ENCODE measurements around the gene ZAR1L. TPM values are rescaled to one million over a fixed set of nuclear protein-coding genes. Genes with fewer than 3 reads are reported as not detected.

The ZAR1L gene
- total and polyA plus RNA-seq, 2 of the 4 experiments (the other 2 are of a cell fraction): not detected

DNA sequence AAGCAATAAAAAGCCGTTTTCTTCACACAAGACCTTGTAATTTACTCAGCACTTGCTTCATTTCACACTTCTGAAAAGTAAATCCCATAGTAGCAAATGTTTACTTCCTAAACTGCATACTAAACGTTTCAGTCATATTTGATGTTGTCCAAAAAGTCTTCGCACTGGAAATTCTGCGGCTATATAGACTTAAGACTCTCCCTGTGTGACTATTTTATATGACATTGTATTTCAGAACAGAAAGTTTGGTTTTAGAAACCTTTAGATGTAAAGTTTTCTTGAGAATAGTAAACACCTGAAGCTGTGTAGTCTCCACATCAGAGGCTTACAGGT, 29.6 kb downstream of the ZAR1L start:
- Histone ChIP-seq H2AK5ac (ENCODE audit: low read depth, low read length) (no peak overlapping the region), H2AK9ac (replicated peaks; ENCODE audit: low read depth, low read length, poor library complexity) (no peak overlapping the region), H3K27ac (ENCODE audit: insufficient read depth, low read length) (no peak overlapping the region), H2AFZ (replicated peaks; ENCODE audit: low read length, poor library complexity) (no peak overlapping the region), H3K9ac (ENCODE audit: low read depth, low read length) (no peak overlapping the region), H3K14ac (replicated peaks; ENCODE audit: low read depth, low read length) (0 out of 2 replicates have a peak overlapping the region, but pooled peaks have one; percentile 18), H3K4me1 (ENCODE audit: control insufficient read depth, insufficient read depth, low read length) (peaks cover 3% of the 10 kb centered on the region; the same call in 1 of the 2 replicates), H4K8ac (ENCODE audit: low read depth in 2 of 2, low read length in 2 of 2) (0 out of 4 replicates have a peak overlapping the region, but pooled peaks of 1 of the 2 experiments have one; percentile 6), H2BK120ac (ENCODE audit: low read depth, low read length) (peak overlapping the region; percentile 58; the same call in 1 of the 2 replicates), H3K4me3 (ENCODE audit: insufficient read depth, low read depth, low read length) (no peak overlapping the region), H2BK5ac (ENCODE audit: low read depth, low read length, poor library complexity, severe bottlenecking) (no peak overlapping the region), H3K36me3 (ENCODE audit: control insufficient read depth, insufficient read depth, low read length) (no peaks in the 10 kb centered on the region), H3K56ac (ENCODE audit: extremely low read depth, insufficient read depth, low read length) (no peak overlapping the region), H4K91ac (ENCODE audit: insufficient read depth, low read depth, low read length) (no peak overlapping the region), H3K79me1 (ENCODE audit: low read depth in 1 of 2, low read length in 2 of 2) (no peaks in the 10 kb centered on the region), H3K23ac (ENCODE audit: low read depth, low read length) (no peak overlapping the region), H3K4me2 (ENCODE audit: low read depth, low read length) (peak overlapping the region; percentile 60; the same call in 1 of the 2 replicates), H3K27me3 (ENCODE audit: control insufficient read depth, insufficient read depth, low read length) (no peaks in the 10 kb centered on the region), H3K18ac (ENCODE audit: low read depth, low read length) (no peak overlapping the region), H3K9me1 (ENCODE audit: insufficient read depth, low read length) (no peaks in the 10 kb centered on the region), H2BK15ac (ENCODE audit: low read depth, low read length) (no peak overlapping the region), H3K4ac (ENCODE audit: low read depth, low read length) (no peak overlapping the region), H2BK20ac (ENCODE audit: low read depth, low read length) (peak overlapping the region; percentile 39; the same call in 1 of the 2 replicates), H4K5ac (ENCODE audit: low read depth, low read length) (no peak overlapping the region), H3K9me3 (ENCODE audit: control insufficient read depth, insufficient read depth, low read length) (no peaks in the 10 kb centered on the region), H4K20me1 (ENCODE audit: insufficient read depth, low read length) (no peaks in the 10 kb centered on the region)
- WGBS, 2 experiments (ENCODE audit: extremely low coverage in 2 of 2, insufficient read length in 1 of 2): no CpG with 5 or more reads among the region's 4 CpGs
- BruUV-seq (replicated peaks): no TSS peak
- intact Hi-C loops (cut with micrococcal nuclease): no loop called here
- in situ Hi-C loops (cut with MboI; ENCODE audit: low sequenced_read_pairs): no loop called here
- no peak for DNase-seq
- no peak for ATAC-seq (ENCODE audit: low read depth)
- no peak for TF ChIP-seq RAD21 (IDR thresholded peaks at IDR 0.05; ENCODE audit: low read length)
- no peak for TF ChIP-seq CEBPB (IDR thresholded peaks at IDR 0.05; ENCODE audit: low read depth, low read length)
- TF ChIP-seq USF2 (IDR thresholded peaks at IDR 0.05; ENCODE audit: low read depth, low read length): no peak
- no peak for TF ChIP-seq CHD1 (IDR thresholded peaks at IDR 0.05; ENCODE audit: low read depth, low read length)
- no peak for TF ChIP-seq RCOR1 (IDR thresholded peaks at IDR 0.05; ENCODE audit: insufficient replicate concordance, low read length)
- TF ChIP-seq MAFK (IDR thresholded peaks at IDR 0.05; ENCODE audit: low read depth, low read length): no peak
- TF ChIP-seq CTCF (conservative IDR thresholded peaks at IDR 0.05; ENCODE audit: low read depth, low read length): no peak
- TF ChIP-seq MAZ (IDR thresholded peaks at IDR 0.05; ENCODE audit: borderline replicate concordance, low read depth, low read length): no peak
- TF ChIP-seq BHLHE40 (IDR thresholded peaks at IDR 0.05; ENCODE audit: low read depth, low read length): no peak
- TF ChIP-seq, protein P1, sequence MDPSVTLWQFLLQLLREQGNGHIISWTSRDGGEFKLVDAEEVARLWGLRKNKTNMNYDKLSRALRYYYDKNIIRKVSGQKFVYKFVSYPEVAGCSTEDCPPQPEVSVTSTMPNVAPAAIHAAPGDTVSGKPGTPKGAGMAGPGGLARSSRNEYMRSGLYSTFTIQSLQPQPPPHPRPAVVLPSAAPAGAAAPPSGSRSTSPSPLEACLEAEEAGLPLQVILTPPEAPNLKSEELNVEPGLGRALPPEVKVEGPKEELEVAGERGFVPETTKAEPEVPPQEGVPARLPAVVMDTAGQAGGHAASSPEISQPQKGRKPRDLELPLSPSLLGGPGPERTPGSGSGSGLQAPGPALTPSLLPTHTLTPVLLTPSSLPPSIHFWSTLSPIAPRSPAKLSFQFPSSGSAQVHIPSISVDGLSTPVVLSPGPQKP (IDR thresholded peaks at IDR 0.05; ENCODE audit: borderline replicate concordance, low read depth, low read length): no peak
- CTCF ChIA-PET: no interaction called here
- dilution Hi-C loops (cut with HindIII; ENCODE audit: low sequenced_read_pairs, unreplicated experiment): no loop called here
- POLR2A ChIA-PET (ENCODE audit: unreplicated experiment): no interaction called here
